ENCODE results near the gene CAMK2G. TPM values are rescaled to one million over a fixed set of nuclear protein-coding genes. Genes with fewer than 3 reads are reported as not detected.

Gene CAMK2G
- total and polyA plus RNA-seq, 7 donors = 15.8 to 60.3 (median 50.5) TPM

DNA sequence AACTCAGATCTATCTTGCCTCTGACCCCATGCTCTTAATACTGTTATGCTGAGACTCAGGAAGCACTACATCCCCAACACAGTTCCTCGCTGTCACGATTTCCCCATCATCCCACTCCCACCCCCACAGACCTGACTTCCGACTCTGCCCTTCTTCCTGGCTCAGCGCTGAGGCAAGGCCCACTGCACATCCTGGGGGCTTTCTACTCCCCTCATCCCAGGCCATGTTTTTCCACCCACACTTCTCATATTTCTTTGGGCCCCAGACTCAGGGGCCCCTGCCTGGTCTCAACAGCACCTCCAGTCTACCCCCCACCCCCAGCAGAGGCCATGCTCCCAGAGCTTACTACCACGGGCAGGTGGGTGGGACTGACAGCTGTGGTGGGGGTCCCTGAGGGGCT lies 55.3 kb downstream of the CAMK2G start:
- WGBS, 3 donors = 60 to 72% (median 63%) methylated on average over 5 of the region's 5 CpGs
- peak overlapping the region; percentile 75 for H3K27ac ChIP-seq
- peaks cover 8% of the 10 kb centered on the region for H3K4me1 ChIP-seq
- H3K4me3 ChIP-seq = no peak overlapping the region
- TF ChIP-seq, protein P1, sequence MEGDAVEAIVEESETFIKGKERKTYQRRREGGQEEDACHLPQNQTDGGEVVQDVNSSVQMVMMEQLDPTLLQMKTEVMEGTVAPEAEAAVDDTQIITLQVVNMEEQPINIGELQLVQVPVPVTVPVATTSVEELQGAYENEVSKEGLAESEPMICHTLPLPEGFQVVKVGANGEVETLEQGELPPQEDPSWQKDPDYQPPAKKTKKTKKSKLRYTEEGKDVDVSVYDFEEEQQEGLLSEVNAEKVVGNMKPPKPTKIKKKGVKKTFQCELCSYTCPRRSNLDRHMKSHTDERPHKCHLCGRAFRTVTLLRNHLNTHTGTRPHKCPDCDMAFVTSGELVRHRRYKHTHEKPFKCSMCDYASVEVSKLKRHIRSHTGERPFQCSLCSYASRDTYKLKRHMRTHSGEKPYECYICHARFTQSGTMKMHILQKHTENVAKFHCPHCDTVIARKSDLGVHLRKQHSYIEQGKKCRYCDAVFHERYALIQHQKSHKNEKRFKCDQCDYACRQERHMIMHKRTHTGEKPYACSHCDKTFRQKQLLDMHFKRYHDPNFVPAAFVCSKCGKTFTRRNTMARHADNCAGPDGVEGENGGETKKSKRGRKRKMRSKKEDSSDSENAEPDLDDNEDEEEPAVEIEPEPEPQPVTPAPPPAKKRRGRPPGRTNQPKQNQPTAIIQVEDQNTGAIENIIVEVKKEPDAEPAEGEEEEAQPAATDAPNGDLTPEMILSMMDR (IDR thresholded peaks at IDR 0.05) = no peak
- no peaks in the 10 kb centered on the region for H3K27me3 ChIP-seq (ENCODE audit: insufficient read depth in 3 of 3, low read length in 2 of 3)
- DNase-seq (no peak), ATAC-seq (peak in 1 of 4 donors; percentile 4)
- intact Hi-C loops (cut with DNase I) = no loop called here
- no peaks in the 10 kb centered on the region for H3K9me3 ChIP-seq
- H3K36me3 ChIP-seq (ENCODE audit: insufficient read depth in 1 of 2, low read depth in 1 of 2) = peaks cover 3 to 81% of the 10 kb centered on the region in 2 donors

DNA sequence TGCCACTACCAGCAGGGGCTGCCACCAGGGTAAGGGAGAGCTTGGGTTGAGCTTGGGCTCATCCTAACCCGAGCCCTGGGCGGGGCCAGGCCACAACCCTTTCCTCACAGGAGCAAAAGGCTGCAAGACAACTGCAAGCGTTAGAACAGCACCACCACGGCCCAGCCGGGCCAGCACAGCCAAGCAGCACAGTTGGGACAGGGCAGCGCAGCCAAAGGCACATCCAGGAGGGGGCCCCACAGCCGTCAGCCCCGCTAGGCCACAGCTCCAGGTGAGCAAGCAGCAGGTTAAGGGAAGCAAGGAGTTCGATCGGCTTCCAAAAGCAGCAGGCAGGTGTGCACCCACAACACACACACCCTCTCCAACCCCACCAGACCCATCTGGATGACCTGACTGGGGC lies 56.0 kb downstream of the CAMK2G start:
- H3K36me3 ChIP-seq (ENCODE audit: insufficient read depth in 1 of 2, low read depth in 1 of 2) = peaks cover 3 to 81% of the 10 kb centered on the region in 2 donors
- H3K27me3 ChIP-seq (ENCODE audit: insufficient read depth in 3 of 3, low read length in 2 of 3) = no peaks in the 10 kb centered on the region
- no peaks in the 10 kb centered on the region for H3K9me3 ChIP-seq
- H3K27ac ChIP-seq = peak overlapping the region; percentile 4
- peaks cover 8% of the 10 kb centered on the region for H3K4me1 ChIP-seq
- ATAC-seq (no peak), DNase-seq (no peak)
- no peak overlapping the region for H3K4me3 ChIP-seq
- WGBS, 3 donors = 78 to 92% (median 87%) methylated on average over 10 of the region's 10 CpGs
- TF ChIP-seq, protein P1 (IDR thresholded peaks at IDR 0.05) = no peak
- intact Hi-C loops (cut with DNase I) = no loop called here

DNA sequence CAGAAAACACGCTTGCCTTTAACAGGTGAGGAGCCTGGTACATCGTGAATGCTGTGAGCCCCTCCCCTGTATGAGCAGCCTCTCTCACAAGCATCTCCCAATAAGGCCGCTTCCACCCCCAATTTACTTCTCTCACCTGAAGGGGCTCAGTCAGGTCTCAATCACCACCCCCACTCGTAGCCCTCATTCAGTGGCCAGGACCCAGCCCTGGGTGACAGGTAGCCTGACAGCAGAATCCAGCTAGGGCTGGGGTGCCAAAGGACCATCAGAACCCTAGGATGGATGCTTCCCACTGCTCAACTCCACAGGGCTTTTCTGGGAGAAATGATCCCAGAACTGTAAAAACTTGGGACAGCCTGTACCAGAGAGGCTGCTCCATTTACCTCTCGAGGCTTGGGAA lies 56.5 kb downstream of the CAMK2G start:
- ATAC-seq (no peak), DNase-seq (no peak)
- WGBS, 3 donors = 82 to 91% (median 91%) methylated on average over 5 of the region's 5 CpGs
- peaks cover 3 to 79% of the 10 kb centered on the region in 2 donors for H3K36me3 ChIP-seq (ENCODE audit: insufficient read depth in 1 of 2, low read depth in 1 of 2)
- H3K27me3 ChIP-seq (ENCODE audit: insufficient read depth in 3 of 3, low read length in 2 of 3) = no peaks in the 10 kb centered on the region
- intact Hi-C loops (cut with DNase I) = no loop called here
- TF ChIP-seq, protein P1 (IDR thresholded peaks at IDR 0.05) = no peak
- H3K27ac ChIP-seq = no peak overlapping the region
- peaks cover 8% of the 10 kb centered on the region for H3K4me1 ChIP-seq
- no peaks in the 10 kb centered on the region for H3K9me3 ChIP-seq
- no peak overlapping the region for H3K4me3 ChIP-seq

DNA sequence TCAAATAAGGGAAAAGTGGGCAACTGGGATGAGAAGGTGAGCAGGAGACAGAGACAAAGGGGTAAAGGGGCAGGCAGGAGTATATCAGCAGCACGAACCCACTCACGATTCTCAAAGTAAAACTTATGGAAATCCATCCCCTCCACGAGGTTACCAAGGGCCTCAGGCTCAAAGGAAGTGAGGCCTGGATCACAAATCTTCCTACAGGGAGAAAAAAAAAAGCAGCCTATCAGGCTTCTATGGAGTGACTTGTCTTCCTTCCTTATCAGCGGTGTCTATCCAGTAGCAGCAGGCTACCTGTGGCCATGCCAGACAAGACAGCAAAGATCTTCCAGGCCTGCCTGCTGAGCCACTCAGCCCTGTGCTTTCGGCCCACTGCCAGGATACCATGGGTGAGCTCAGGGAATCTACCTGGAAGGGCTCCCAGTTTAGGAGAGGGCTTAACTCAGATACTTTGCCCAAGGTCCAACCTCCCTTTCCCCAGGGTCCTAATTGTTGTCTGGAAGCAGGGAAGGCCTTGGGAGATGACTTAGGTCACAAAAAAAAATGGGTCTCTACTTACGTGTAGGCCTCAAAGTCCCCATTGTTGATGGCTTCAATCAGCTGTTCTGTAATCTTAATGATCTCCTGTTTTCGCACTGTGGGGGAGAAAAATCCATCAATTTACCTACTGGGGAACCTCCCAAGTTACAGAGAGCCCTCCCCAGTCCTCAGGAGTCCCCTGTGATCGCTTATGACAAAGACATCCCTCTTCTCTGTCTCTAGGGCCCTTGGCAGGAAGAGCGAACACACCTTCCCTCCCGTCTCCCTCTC lies 57.2 kb downstream of the CAMK2G start:
- intact Hi-C loops (cut with DNase I) = no loop called here
- 78 to 86% (median 79%) methylated on average over 10 of the region's 10 CpGs for WGBS, 3 donors
- no peak overlapping the region for H3K4me3 ChIP-seq
- TF ChIP-seq, protein P1 (IDR thresholded peaks at IDR 0.05) = no peak
- no peaks in the 10 kb centered on the region for H3K9me3 ChIP-seq
- H3K27ac ChIP-seq = peak overlapping the region; percentile 58
- DNase-seq = no peak
- H3K4me1 ChIP-seq = peaks cover 11% of the 10 kb centered on the region
- H3K27me3 ChIP-seq (ENCODE audit: insufficient read depth in 3 of 3, low read length in 2 of 3) = no peaks in the 10 kb centered on the region
- peaks cover 3 to 77% of the 10 kb centered on the region in 2 donors for H3K36me3 ChIP-seq (ENCODE audit: insufficient read depth in 1 of 2, low read depth in 1 of 2)
- ATAC-seq = peak in 3 of 4 donors; percentile 21 to 39 (median 23)

DNA sequence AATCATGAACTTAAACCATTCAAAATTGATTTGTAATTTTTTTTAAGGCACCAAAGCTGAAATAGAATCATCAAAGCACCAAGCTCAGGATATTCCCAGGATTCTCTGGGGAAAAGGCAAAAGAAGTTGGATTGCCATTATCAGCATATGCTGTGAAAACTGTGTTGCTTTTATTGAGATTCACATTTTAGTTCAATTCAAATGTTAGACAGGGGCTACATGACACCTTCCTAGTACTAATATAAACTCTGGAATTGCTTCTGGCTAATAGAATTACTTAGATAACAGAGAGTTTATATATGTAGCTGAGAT lies 58.7 kb downstream of the CAMK2G start:
- peaks cover 12% of the 10 kb centered on the region for H3K4me1 ChIP-seq
- no peak overlapping the region for H3K4me3 ChIP-seq
- no peaks in the 10 kb centered on the region for H3K9me3 ChIP-seq
- intact Hi-C loops (cut with DNase I) = no loop called here
- H3K36me3 ChIP-seq (ENCODE audit: insufficient read depth in 1 of 2, low read depth in 1 of 2) = peaks cover 3 to 62% of the 10 kb centered on the region in 2 donors
- H3K27me3 ChIP-seq (ENCODE audit: insufficient read depth in 3 of 3, low read length in 2 of 3) = no peaks in the 10 kb centered on the region
- TF ChIP-seq, protein P1 (IDR thresholded peaks at IDR 0.05) = no peak
- DNase-seq (no peak), ATAC-seq (no peak)
- H3K27ac ChIP-seq = peak overlapping the region; percentile 58
